ENCODE results near the gene SYNDIG1.

Gene SYNDIG1

GRCh38 chr20:24634855-24635254 lies 165.4 kb downstream of the SYNDIG1 start:
- no peak overlapping the region for H3K27ac ChIP-seq (ENCODE audit: low read depth, low read length)
- no peaks in the 10 kb centered on the region for H3K9me3 ChIP-seq (ENCODE audit: low read length)
- H3K4me3 ChIP-seq (ENCODE audit: low read depth in 1 of 2, low read length in 2 of 2) = no peak overlapping the region
- no peaks in the 10 kb centered on the region for H3K36me3 ChIP-seq (ENCODE audit: insufficient read depth, low read length)
- H3K27me3 ChIP-seq (ENCODE audit: control insufficient read depth in 1 of 2, insufficient read depth in 2 of 2, low read length in 2 of 2) = no peaks in the 10 kb centered on the region
- no peak overlapping the region for H3K9ac ChIP-seq (ENCODE audit: low read length)
- no peaks in the 10 kb centered on the region for H3K4me1 ChIP-seq (ENCODE audit: insufficient read depth, low read length)

- no peak overlapping the region for H3K4me3 ChIP-seq (ENCODE audit: low read depth in 1 of 2, low read length in 2 of 2)
- H3K27me3 ChIP-seq (ENCODE audit: control insufficient read depth in 1 of 2, insufficient read depth in 2 of 2, low read length in 2 of 2) = no peaks in the 10 kb centered on the region
- no peak overlapping the region for H3K9ac ChIP-seq (ENCODE audit: low read length)
- H3K27ac ChIP-seq (ENCODE audit: low read depth, low read length) = no peak overlapping the region
- H3K9me3 ChIP-seq (ENCODE audit: low read length) = no peaks in the 10 kb centered on the region
- no peaks in the 10 kb centered on the region for H3K4me1 ChIP-seq (ENCODE audit: insufficient read depth, low read length)
- H3K36me3 ChIP-seq (ENCODE audit: insufficient read depth, low read length) = no peaks in the 10 kb centered on the region
Measured at GRCh38 chr20:24636626-24637025, 167.2 kb downstream of the SYNDIG1 start.

DNA sequence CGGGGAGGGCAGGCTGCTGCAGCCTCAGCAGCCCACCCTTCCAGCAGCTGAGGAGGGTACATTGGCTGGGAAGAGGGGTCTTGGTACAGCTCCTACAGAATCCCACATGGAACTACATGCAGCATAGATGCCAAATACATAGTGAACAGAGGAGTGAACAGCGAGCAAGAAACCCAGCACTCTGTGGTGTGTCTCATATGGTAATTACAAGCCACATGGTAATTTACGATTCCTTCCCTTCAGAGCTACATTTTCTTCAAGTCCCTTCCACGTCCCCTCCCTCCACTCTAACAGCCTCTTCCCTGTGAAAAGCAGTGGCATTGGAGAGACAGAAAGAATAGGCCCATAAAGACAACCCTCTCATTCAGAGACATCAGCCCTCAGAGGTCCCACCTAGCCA lies 167.7 kb downstream of the SYNDIG1 start:
- H3K27me3 ChIP-seq (ENCODE audit: control insufficient read depth in 1 of 2, insufficient read depth in 2 of 2, low read length in 2 of 2) = no peaks in the 10 kb centered on the region
- H3K9ac ChIP-seq (ENCODE audit: low read length) = no peak overlapping the region
- no peaks in the 10 kb centered on the region for H3K9me3 ChIP-seq (ENCODE audit: low read length)
- no peak overlapping the region for H3K4me3 ChIP-seq (ENCODE audit: low read depth in 1 of 2, low read length in 2 of 2)
- H3K4me1 ChIP-seq (ENCODE audit: insufficient read depth, low read length) = no peaks in the 10 kb centered on the region
- no peaks in the 10 kb centered on the region for H3K36me3 ChIP-seq (ENCODE audit: insufficient read depth, low read length)
- no peak overlapping the region for H3K27ac ChIP-seq (ENCODE audit: low read depth, low read length)

- Histone ChIP-seq H3K9me3 (ENCODE audit: low read length) (no peaks in the 10 kb centered on the region), H3K27me3 (ENCODE audit: control insufficient read depth in 1 of 2, insufficient read depth in 2 of 2, low read length in 2 of 2) (no peaks in the 10 kb centered on the region), H3K9ac (ENCODE audit: low read length) (no peak overlapping the region), H3K4me1 (ENCODE audit: insufficient read depth, low read length) (no peaks in the 10 kb centered on the region), H3K27ac (ENCODE audit: low read depth, low read length) (no peak overlapping the region), H3K36me3 (ENCODE audit: insufficient read depth, low read length) (no peaks in the 10 kb centered on the region), H3K4me3 (ENCODE audit: low read depth in 1 of 2, low read length in 2 of 2) (no peak overlapping the region)
Measured at GRCh38 chr20:24637941-24638340, 168.5 kb downstream of the SYNDIG1 start.

- Histone ChIP-seq H3K4me1 (ENCODE audit: insufficient read depth, low read length) (no peaks in the 10 kb centered on the region), H3K4me3 (ENCODE audit: low read depth in 1 of 2, low read length in 2 of 2) (no peak overlapping the region), H3K9ac (ENCODE audit: low read length) (no peak overlapping the region), H3K9me3 (ENCODE audit: low read length) (no peaks in the 10 kb centered on the region), H3K27me3 (ENCODE audit: control insufficient read depth in 1 of 2, insufficient read depth in 2 of 2, low read length in 2 of 2) (no peaks in the 10 kb centered on the region), H3K27ac (ENCODE audit: low read depth, low read length) (no peak overlapping the region), H3K36me3 (ENCODE audit: insufficient read depth, low read length) (no peaks in the 10 kb centered on the region)
Measured at GRCh38 chr20:24638591-24639548, 169.4 kb downstream of the SYNDIG1 start.

DNA sequence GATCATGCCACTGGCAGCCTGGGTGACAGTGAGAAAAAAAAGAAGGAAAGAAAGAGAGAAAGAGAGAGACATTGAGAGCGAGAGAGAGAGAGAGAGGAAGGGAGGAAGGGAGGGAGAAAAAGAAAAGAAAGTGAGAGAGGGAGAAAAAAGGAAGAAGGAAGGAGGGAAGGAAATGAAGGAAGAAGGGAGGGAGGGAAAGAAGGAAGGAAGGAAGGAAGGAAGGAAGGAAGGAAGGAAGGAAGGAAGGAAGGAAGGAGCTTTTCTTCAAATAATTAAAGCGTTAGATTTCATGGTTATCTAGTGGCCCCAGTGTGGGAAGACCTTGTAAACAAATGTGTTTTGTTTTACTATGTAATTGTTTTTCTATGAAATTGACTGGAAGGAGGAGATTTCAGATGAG lies 170.8 kb downstream of the SYNDIG1 start:
- Histone ChIP-seq H3K4me1 (ENCODE audit: insufficient read depth, low read length) (no peaks in the 10 kb centered on the region), H3K36me3 (ENCODE audit: insufficient read depth, low read length) (no peaks in the 10 kb centered on the region), H3K4me3 (ENCODE audit: low read depth in 1 of 2, low read length in 2 of 2) (no peak overlapping the region), H3K27ac (ENCODE audit: low read depth, low read length) (no peak overlapping the region), H3K9ac (ENCODE audit: low read length) (no peak overlapping the region), H3K9me3 (ENCODE audit: low read length) (no peaks in the 10 kb centered on the region), H3K27me3 (ENCODE audit: control insufficient read depth in 1 of 2, insufficient read depth in 2 of 2, low read length in 2 of 2) (no peaks in the 10 kb centered on the region)

DNA sequence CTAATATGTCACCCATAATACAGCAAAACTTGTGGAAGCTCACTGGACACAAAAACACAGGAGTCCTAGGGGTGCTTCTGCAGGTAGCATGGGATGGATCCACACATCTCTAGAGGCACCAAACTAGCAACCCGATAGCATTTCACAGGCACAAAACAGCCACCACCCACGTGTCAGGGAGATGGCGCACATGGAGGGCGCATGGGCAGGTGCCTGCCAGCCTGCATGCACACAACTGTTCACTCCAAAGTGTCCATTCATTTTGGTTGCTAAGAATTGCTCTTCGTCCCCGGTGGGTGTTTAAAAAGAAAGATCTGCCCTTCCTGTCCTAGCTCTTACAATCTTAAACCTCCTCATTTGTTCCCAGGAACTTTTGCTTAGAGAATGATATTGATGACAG lies 171.3 kb downstream of the SYNDIG1 start:
- Histone ChIP-seq H3K27ac (ENCODE audit: low read depth, low read length) (no peak overlapping the region), H3K27me3 (ENCODE audit: control insufficient read depth in 1 of 2, insufficient read depth in 2 of 2, low read length in 2 of 2) (no peaks in the 10 kb centered on the region), H3K4me1 (ENCODE audit: insufficient read depth, low read length) (no peaks in the 10 kb centered on the region), H3K4me3 (ENCODE audit: low read depth in 1 of 2, low read length in 2 of 2) (no peak overlapping the region), H3K9ac (ENCODE audit: low read length) (no peak overlapping the region), H3K9me3 (ENCODE audit: low read length) (no peaks in the 10 kb centered on the region), H3K36me3 (ENCODE audit: insufficient read depth, low read length) (no peaks in the 10 kb centered on the region)

- no peak overlapping the region for H3K27ac ChIP-seq (ENCODE audit: low read depth, low read length)
- H3K36me3 ChIP-seq (ENCODE audit: insufficient read depth, low read length) = no peaks in the 10 kb centered on the region
- no peaks in the 10 kb centered on the region for H3K4me1 ChIP-seq (ENCODE audit: insufficient read depth, low read length)
- no peak overlapping the region for H3K4me3 ChIP-seq (ENCODE audit: low read depth in 1 of 2, low read length in 2 of 2)
- H3K9me3 ChIP-seq (ENCODE audit: low read length) = no peaks in the 10 kb centered on the region
- H3K27me3 ChIP-seq (ENCODE audit: control insufficient read depth in 1 of 2, insufficient read depth in 2 of 2, low read length in 2 of 2) = no peaks in the 10 kb centered on the region
- no peak overlapping the region for H3K9ac ChIP-seq (ENCODE audit: low read length)
Measured at GRCh38 chr20:24643731-24644626, 174.6 kb downstream of the SYNDIG1 start.

DNA sequence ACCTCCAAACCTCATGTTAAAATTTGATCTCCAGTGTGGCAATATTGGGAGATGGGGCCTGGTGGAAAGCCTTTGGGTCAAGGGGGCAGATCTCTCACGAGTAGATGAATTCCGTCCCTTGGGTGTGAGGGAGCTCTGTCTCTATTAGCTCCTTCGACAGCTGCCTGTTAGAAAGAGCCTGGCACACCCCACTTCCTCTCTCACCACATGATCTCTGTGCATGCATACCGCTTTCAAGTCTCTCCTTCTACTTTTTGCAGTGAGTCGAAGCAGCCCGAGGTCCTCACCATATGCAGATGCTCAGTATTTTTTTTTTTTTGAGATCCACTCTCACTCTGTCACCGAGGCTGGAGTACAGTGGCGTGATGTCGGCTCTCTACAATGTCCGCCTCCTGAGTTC lies 176.9 kb downstream of the SYNDIG1 start:
- Histone ChIP-seq H3K27me3 (ENCODE audit: control insufficient read depth in 1 of 2, insufficient read depth in 2 of 2, low read length in 2 of 2) (no peaks in the 10 kb centered on the region), H3K27ac (ENCODE audit: low read depth, low read length) (no peak overlapping the region), H3K9ac (ENCODE audit: low read length) (no peak overlapping the region), H3K9me3 (ENCODE audit: low read length) (no peaks in the 10 kb centered on the region), H3K4me1 (ENCODE audit: insufficient read depth, low read length) (peaks cover 12% of the 10 kb centered on the region), H3K4me3 (ENCODE audit: low read depth in 1 of 2, low read length in 2 of 2) (no peak overlapping the region), H3K36me3 (ENCODE audit: insufficient read depth, low read length) (no peaks in the 10 kb centered on the region)

DNA sequence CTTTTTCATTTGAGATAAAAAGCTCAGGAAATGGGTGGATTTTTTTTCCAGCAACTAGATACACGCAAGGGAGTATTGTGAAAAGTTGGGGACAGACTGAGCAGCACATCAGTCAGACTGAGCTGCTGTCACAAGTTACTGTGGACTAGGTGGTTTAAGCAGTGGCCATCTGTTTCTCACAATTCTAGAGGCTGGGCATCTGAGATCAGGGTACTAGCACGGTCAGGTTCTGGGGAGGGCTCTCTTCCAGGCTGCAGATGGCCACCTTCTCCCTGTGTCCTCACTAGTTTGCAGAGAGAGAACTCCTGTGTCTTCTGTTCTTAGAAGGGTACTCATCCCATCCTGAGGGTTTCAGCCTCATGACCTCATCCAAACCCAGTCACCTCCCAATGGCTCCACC lies 178.3 kb downstream of the SYNDIG1 start:
- Histone ChIP-seq H3K9me3 (ENCODE audit: low read length) (no peaks in the 10 kb centered on the region), H3K27me3 (ENCODE audit: control insufficient read depth in 1 of 2, insufficient read depth in 2 of 2, low read length in 2 of 2) (no peaks in the 10 kb centered on the region), H3K36me3 (ENCODE audit: insufficient read depth, low read length) (no peaks in the 10 kb centered on the region), H3K9ac (ENCODE audit: low read length) (no peak overlapping the region), H3K27ac (ENCODE audit: low read depth, low read length) (no peak overlapping the region), H3K4me1 (ENCODE audit: insufficient read depth, low read length) (peaks cover 12% of the 10 kb centered on the region), H3K4me3 (ENCODE audit: low read depth in 1 of 2, low read length in 2 of 2) (no peak overlapping the region)

DNA sequence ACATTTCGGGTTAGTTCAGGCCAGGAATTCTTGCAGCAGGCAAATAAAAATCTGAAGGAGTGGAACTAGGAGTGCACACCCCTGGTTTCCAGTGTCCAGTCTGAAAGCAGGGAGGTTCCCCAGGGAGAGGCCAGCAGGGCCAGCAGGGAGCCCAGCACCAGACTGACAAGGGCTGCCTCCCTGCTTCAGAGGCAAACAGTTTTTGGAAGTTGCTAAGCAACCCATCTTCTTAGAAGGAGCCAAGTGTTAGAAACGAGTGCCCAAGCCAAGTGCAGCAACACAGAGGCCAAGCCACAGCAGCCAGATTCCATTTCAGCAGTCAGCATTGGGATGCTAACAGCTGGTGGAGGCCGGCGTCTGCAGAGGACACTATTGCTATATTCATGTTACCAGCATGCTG lies 179.1 kb downstream of the SYNDIG1 start:
- Histone ChIP-seq H3K27me3 (ENCODE audit: control insufficient read depth in 1 of 2, insufficient read depth in 2 of 2, low read length in 2 of 2) (no peaks in the 10 kb centered on the region), H3K4me1 (ENCODE audit: insufficient read depth, low read length) (peaks cover 12% of the 10 kb centered on the region), H3K27ac (ENCODE audit: low read depth, low read length) (no peak overlapping the region), H3K4me3 (ENCODE audit: low read depth in 1 of 2, low read length in 2 of 2) (no peak overlapping the region), H3K9me3 (ENCODE audit: low read length) (no peaks in the 10 kb centered on the region), H3K9ac (ENCODE audit: low read length) (no peak overlapping the region), H3K36me3 (ENCODE audit: insufficient read depth, low read length) (no peaks in the 10 kb centered on the region)
